HEK293 (cell line): Measurements from ENCODE around the gene LGALS1.

Experiments
- CTCF ChIA-PET: fragments of 350-600 bp; formaldehyde crosslinking; extraction: SDS; loops from one replicate; lab custom pipeline; 2021; ENCODE audit warnings: antibody characterized with exemption; lab: Yijun Ruan, JAX
- POLR2A ChIA-PET: fragments of 300-600 bp; formaldehyde crosslinking; extraction: SDS; loops from one replicate; lab custom pipeline; 2020; ENCODE audit warnings: antibody characterized with exemption, inconsistent platforms; lab: Yijun Ruan, JAX
- H3K27ac ChIP-seq: fragments of 200-500 bp; sonication (Bioruptor generic); 2 replicates; pipeline ENCODE4 v1.5.1; 2014; ENCODE audit warnings: low read depth, low read length, control low read depth, inconsistent platforms; ENCODE audit errors: extremely low read depth
- H3K36me3 ChIP-seq, 2 experiments: fragments of 200-500 bp in 1 of 2; sonication (Bioruptor generic) in 1 of 2; 1 replicate in 1 of 2; 2 replicates in 1 of 2; pipeline ENCODE4 v1.5.1; 2014 to 2017; ENCODE audit warnings: inconsistent platforms in 2 of 2, low read length in 2 of 2; ENCODE audit not compliant: control insufficient read depth in 2 of 2, insufficient read depth in 1 of 2
- H3K4me1 ChIP-seq: fragments of 200-500 bp; sonication (Bioruptor generic); 2 replicates; pipeline ENCODE4 v1.5.1; 2014; ENCODE audit warnings: mild to moderate bottlenecking, low read length, inconsistent platforms; ENCODE audit not compliant: control insufficient read depth, insufficient read depth
- H3K4me3 ChIP-seq: 2 replicates; pipeline ENCODE4 v1.5.1; 2011; ENCODE audit warnings: low read depth, mild to moderate bottlenecking, control low read depth, low read length, moderate library complexity
- H3K9me3 ChIP-seq: fragments of 200-500 bp; sonication (Bioruptor generic); 2 replicates; pipeline ENCODE4 v1.5.1; 2014; ENCODE audit warnings: low read depth, low read length, inconsistent platforms; ENCODE audit not compliant: control insufficient read depth, insufficient read depth
- ATF2 ChIP-seq: fragments of 450-650 bp; formaldehyde crosslinking; IDR thresholded peaks from 2 replicates; pipeline ENCODE4 v1.5.1; 2016; ENCODE audit warnings: missing biosample characterization, missing genetic modification characterization, low read depth
- INSM2 ChIP-seq: fragments of 450-650 bp; formaldehyde crosslinking; IDR thresholded peaks from 2 replicates; pipeline ENCODE4 v1.5.1; 2016; ENCODE audit warnings: missing biosample characterization, missing genetic modification characterization
- OSR2 ChIP-seq: fragments of 450-650 bp; formaldehyde crosslinking; IDR thresholded peaks from 2 replicates; pipeline ENCODE4 v1.5.1; 2016; ENCODE audit warnings: missing biosample characterization, missing genetic modification characterization
- SCRT1 ChIP-seq: fragments of 450-650 bp; formaldehyde crosslinking; IDR thresholded peaks from 2 replicates; pipeline ENCODE4 v1.5.1; 2016; ENCODE audit warnings: missing biosample characterization, missing genetic modification characterization, borderline replicate concordance
- ZBTB48 ChIP-seq: fragments of 450-650 bp; formaldehyde crosslinking; IDR thresholded peaks from 2 replicates; pipeline ENCODE4 v1.5.1; 2016; ENCODE audit warnings: missing biosample characterization, missing genetic modification characterization
- ZBTB6 ChIP-seq: fragments of 450-650 bp; formaldehyde crosslinking; IDR thresholded peaks from 2 replicates; pipeline ENCODE4 v1.5.1; 2017; ENCODE audit warnings: missing biosample characterization, missing genetic modification characterization
- ZBTB8A ChIP-seq: fragments of 450-650 bp; formaldehyde crosslinking; IDR thresholded peaks from 2 replicates; pipeline ENCODE4 v1.5.1; 2016; ENCODE audit warnings: missing biosample characterization, missing genetic modification characterization
- ZNF132 ChIP-seq: fragments of 450-650 bp; formaldehyde crosslinking; IDR thresholded peaks from 2 replicates; pipeline ENCODE4 v1.5.1; 2017; ENCODE audit warnings: missing biosample characterization, missing genetic modification characterization, borderline replicate concordance
- ZNF140 ChIP-seq: fragments of 450-650 bp; formaldehyde crosslinking; IDR thresholded peaks from 2 replicates; pipeline ENCODE4 v1.5.1; 2016; ENCODE audit warnings: missing biosample characterization, missing genetic modification characterization
- ZNF221 ChIP-seq: fragments of 450-650 bp; formaldehyde crosslinking; IDR thresholded peaks from 2 replicates; pipeline ENCODE4 v1.5.1; 2017; ENCODE audit warnings: missing biosample characterization, missing genetic modification characterization, borderline replicate concordance
- ZNF311 ChIP-seq: fragments of 450-650 bp; formaldehyde crosslinking; IDR thresholded peaks from 2 replicates; pipeline ENCODE4 v1.5.1; 2017; ENCODE audit warnings: missing biosample characterization, missing genetic modification characterization, borderline replicate concordance
- ZNF416 ChIP-seq: fragments of 450-650 bp; formaldehyde crosslinking; IDR thresholded peaks from 2 replicates; pipeline ENCODE4 v1.5.1; 2016; ENCODE audit warnings: missing biosample characterization, missing genetic modification characterization
- ZNF449 ChIP-seq: fragments of 450-650 bp; formaldehyde crosslinking; IDR thresholded peaks from 2 replicates; pipeline ENCODE4 v1.5.1; 2017; ENCODE audit warnings: missing biosample characterization, mild to moderate bottlenecking, missing genetic modification characterization, moderate library complexity
- ZNF473 ChIP-seq: fragments of 450-650 bp; formaldehyde crosslinking; IDR thresholded peaks from 2 replicates; pipeline ENCODE4 v1.5.1; 2017; ENCODE audit warnings: missing biosample characterization, missing genetic modification characterization
- ZNF513 ChIP-seq: fragments of 450-650 bp; IDR thresholded peaks from 2 replicates; pipeline ENCODE4 v1.5.1; 2018; ENCODE audit warnings: missing biosample characterization, missing genetic modification characterization
- ZNF544 ChIP-seq: fragments of 450-650 bp; formaldehyde crosslinking; IDR thresholded peaks from 2 replicates; pipeline ENCODE4 v1.5.0; 2017; ENCODE audit warnings: missing biosample characterization, missing genetic modification characterization
- ZNF623 ChIP-seq: fragments of 450-650 bp; formaldehyde crosslinking; IDR thresholded peaks from 2 replicates; pipeline ENCODE4 v1.5.1; 2016; ENCODE audit warnings: missing biosample characterization, missing genetic modification characterization
- ZNF624 ChIP-seq: fragments of 450-650 bp; formaldehyde crosslinking; IDR thresholded peaks from 2 replicates; pipeline ENCODE4 v1.5.1; 2017; ENCODE audit warnings: missing biosample characterization, missing genetic modification characterization
- ZNF639 ChIP-seq: fragments of 450-650 bp; formaldehyde crosslinking; IDR thresholded peaks from 2 replicates; pipeline ENCODE4 v1.5.1; 2016; ENCODE audit warnings: missing biosample characterization, missing genetic modification characterization
- ZNF830 ChIP-seq: fragments of 450-650 bp; IDR thresholded peaks from 2 replicates; pipeline ENCODE4 v1.5.0; 2018; ENCODE audit warnings: missing biosample characterization, missing genetic modification characterization, low read depth, mild to moderate bottlenecking, moderate library complexity
- ZNF837 ChIP-seq: fragments of 450-650 bp; formaldehyde crosslinking; IDR thresholded peaks from 2 replicates; pipeline ENCODE4 v1.5.1; 2016; ENCODE audit warnings: missing biosample characterization, missing genetic modification characterization
- ZNF843 ChIP-seq: fragments of 450-650 bp; formaldehyde crosslinking; IDR thresholded peaks from 2 replicates; pipeline ENCODE4 v1.5.1; 2016; ENCODE audit warnings: missing biosample characterization, missing genetic modification characterization
- ZSCAN23 ChIP-seq: fragments of 450-650 bp; formaldehyde crosslinking; IDR thresholded peaks from 2 replicates; pipeline ENCODE4 v1.5.1; 2016; ENCODE audit warnings: missing biosample characterization, missing genetic modification characterization

The LGALS1 gene

GRCh38 chr22:37675930-37676735 is 697 bp downstream of the LGALS1 start:
- Histone ChIP-seq H3K27ac (peak overlapping the region; percentile 62; the same call in 1 of the 2 replicates), H3K9me3 (no peaks in the 10 kb centered on the region), H3K4me1 (peaks cover 9% of the 10 kb centered on the region), H3K4me3 (no peak overlapping the region), H3K36me3 (no peaks in the 10 kb centered on the region)
- POLR2A ChIA-PET, result interaction anchor here (1.1 to 3.9 kb wide), 9 partner anchors 8 to 278 kb away, joined by 3 to 78 read pairs (median 8); partner anchors contain the start of genes GCAT, GGA1, NOL12 and PDXP
- TF ChIP-seq ZNF639 (tag by site-specific recombination), result peak; percentile 7; the same call in 1 of the 2 replicates
- TF ChIP-seq ZNF623 (tag by site-specific recombination), result 0 out of 2 replicates have a peak, but pooled peaks have one; percentile 1
- no peak for TF ChIP-seq ZNF473
- TF ChIP-seq ZNF624 (tag by site-specific recombination), result no peak
- peak; percentile 37; the same call in 1 of the 2 replicates for TF ChIP-seq ZNF449
- TF ChIP-seq ZBTB8A (tag by site-specific recombination), result 0 out of 2 replicates have a peak, but pooled peaks have one; percentile 2
- no peak for TF ChIP-seq ZNF311 (tag by site-specific recombination)
- no peak for TF ChIP-seq INSM2
- TF ChIP-seq ZBTB6, result peak; percentile 49; the same call in 1 of the 2 replicates
- TF ChIP-seq ZNF140 (tag by site-specific recombination), result no peak
- CTCF ChIA-PET, result interaction anchor here (0.6 to 15.8 kb wide), 7 partner anchors 9 to 116 kb away, joined by 3 to 353 read pairs (median 4); partner anchors contain the start of genes PDXP and SH3BP1

GRCh38 chr22:37676736-37677492 is 1.5 kb downstream of the LGALS1 start:
- peak overlapping the region; percentile 62 for H3K27ac ChIP-seq
- POLR2A ChIA-PET, result interaction anchor here (0.6 to 3.9 kb wide), 8 partner anchors 9 to 69 kb away, joined by 3 to 78 read pairs (median 6); partner anchors contain the start of genes GGA1 and PDXP
- CTCF ChIA-PET, result interaction anchor here (0.6 to 15.8 kb wide), 3 partner anchors 39 to 1005 kb away, joined by 3 to 353 read pairs (median 3); partner anchors contain the start of gene SH3BP1
- H3K4me1 ChIP-seq, result peaks cover 9% of the 10 kb centered on the region
- no peaks in the 10 kb centered on the region for H3K9me3 ChIP-seq
- no peaks in the 10 kb centered on the region for H3K36me3 ChIP-seq
- H3K4me3 ChIP-seq, result peak overlapping the region; percentile 39
- TF ChIP-seq ZNF221 (tag by site-specific recombination) (no peak; the same call in 1 of the 2 replicates), ZNF830 (tag by site-specific recombination) (no peak), ZNF513 (tag by site-specific recombination) (no peak), ZNF837 (tag by site-specific recombination) (no peak), ZNF416 (no peak), ZNF843 (peak; percentile 24; the same call in 1 of the 2 replicates), ZNF132 (tag by site-specific recombination) (no peak), SCRT1 (tag by site-specific recombination) (no peak), ZBTB48 (tag by site-specific recombination) (0 out of 2 replicates have a peak, but pooled peaks have one; percentile 16), ZNF544 (tag by site-specific recombination) (no peak), ATF2 (tag by site-specific recombination) (no peak), OSR2 (tag by site-specific recombination) (peak; percentile 39; the same call in 1 of the 2 replicates), ZSCAN23 (tag by site-specific recombination) (no peak)
